Measurements from ENCODE around the gene CT45A8.
"Not testable (repeated sequence)": the region's sequence is repeated elsewhere in the genome, so short reads cannot be mapped to it uniquely, and the experiment has no call there.

Gene CT45A8

DNA sequence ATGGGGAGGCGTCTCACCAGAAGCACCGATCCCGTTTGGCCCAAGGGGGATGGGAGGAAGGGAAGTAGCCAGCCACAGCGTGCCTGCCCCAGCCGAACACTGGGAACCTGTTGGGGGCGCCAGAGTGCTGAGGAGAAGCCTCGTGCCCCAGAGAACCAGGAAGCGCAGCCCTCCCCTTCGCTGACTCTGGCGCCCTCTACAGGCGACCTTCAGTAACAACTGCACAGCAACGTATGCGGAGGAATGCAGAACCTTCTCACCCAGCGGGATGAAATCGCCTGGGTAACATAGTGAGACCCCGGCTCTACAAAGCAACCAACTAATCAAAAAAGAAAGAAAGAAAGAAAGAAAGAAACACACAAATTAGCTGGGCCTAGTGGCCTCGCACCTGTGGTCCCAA is at the start of gene CT45A8:
Gene CT45A8, minus strand, starts transcription at position 101 of the 400 bp plus-strand sequence. CDS start 3,755 bp downstream, outside the sequence.
- not testable (repeated sequence) for TF ChIP-seq NFIC (IDR thresholded peaks at IDR 0.05); EP300 (IDR thresholded peaks at IDR 0.05; ENCODE audit: borderline replicate concordance)
- TF ChIP-seq, protein P1, sequence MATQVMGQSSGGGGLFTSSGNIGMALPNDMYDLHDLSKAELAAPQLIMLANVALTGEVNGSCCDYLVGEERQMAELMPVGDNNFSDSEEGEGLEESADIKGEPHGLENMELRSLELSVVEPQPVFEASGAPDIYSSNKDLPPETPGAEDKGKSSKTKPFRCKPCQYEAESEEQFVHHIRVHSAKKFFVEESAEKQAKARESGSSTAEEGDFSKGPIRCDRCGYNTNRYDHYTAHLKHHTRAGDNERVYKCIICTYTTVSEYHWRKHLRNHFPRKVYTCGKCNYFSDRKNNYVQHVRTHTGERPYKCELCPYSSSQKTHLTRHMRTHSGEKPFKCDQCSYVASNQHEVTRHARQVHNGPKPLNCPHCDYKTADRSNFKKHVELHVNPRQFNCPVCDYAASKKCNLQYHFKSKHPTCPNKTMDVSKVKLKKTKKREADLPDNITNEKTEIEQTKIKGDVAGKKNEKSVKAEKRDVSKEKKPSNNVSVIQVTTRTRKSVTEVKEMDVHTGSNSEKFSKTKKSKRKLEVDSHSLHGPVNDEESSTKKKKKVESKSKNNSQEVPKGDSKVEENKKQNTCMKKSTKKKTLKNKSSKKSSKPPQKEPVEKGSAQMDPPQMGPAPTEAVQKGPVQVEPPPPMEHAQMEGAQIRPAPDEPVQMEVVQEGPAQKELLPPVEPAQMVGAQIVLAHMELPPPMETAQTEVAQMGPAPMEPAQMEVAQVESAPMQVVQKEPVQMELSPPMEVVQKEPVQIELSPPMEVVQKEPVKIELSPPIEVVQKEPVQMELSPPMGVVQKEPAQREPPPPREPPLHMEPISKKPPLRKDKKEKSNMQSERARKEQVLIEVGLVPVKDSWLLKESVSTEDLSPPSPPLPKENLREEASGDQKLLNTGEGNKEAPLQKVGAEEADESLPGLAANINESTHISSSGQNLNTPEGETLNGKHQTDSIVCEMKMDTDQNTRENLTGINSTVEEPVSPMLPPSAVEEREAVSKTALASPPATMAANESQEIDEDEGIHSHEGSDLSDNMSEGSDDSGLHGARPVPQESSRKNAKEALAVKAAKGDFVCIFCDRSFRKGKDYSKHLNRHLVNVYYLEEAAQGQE (IDR thresholded peaks at IDR 0.05; ENCODE audit: low read depth), result not testable (repeated sequence)

DNA sequence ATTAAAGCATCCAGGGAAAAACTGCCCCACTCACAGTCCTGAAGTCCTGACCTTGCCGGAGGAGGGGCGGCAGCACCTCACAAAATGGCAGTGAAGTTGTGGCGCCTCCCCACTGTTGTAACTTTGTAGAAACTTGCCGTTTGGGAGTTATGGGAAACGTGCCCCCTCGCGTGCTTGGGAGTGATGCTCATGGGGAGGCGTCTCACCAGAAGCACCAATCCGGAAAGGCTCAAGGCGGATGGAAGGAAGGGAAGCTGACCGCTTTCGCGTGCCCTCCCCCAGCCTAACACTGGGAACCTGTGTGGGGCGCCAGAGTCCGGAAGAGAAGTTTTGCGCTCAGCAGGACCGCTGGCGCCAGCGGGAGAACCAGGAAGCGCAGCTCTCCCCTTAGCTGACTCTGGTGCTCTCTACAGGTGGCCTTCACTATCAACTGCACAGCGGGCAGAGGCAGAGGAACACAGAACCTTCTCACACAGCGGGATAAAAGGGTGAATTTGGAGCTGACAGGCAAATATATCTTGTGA is 39.0 kb upstream of the CT45A8 start, which contains the start of the genes CT45A10 and SAGE1:
Gene CT45A10, minus strand, starts transcription at position 151 of the 524 bp plus-strand sequence. CDS start 8,100 bp downstream, outside the sequence.
Gene SAGE1, plus strand, starts transcription at position 423 of the 524 bp plus-strand sequence. CDS start 2,527 bp downstream, outside the sequence.
- TF ChIP-seq TAF1 (IDR thresholded peaks at IDR 0.05; ENCODE audit: low read depth), result no peak
- TF ChIP-seq RAD21 (IDR thresholded peaks at IDR 0.05; ENCODE audit: low read depth), result peak; percentile 26; the same call in 1 of the 2 replicates

DNA sequence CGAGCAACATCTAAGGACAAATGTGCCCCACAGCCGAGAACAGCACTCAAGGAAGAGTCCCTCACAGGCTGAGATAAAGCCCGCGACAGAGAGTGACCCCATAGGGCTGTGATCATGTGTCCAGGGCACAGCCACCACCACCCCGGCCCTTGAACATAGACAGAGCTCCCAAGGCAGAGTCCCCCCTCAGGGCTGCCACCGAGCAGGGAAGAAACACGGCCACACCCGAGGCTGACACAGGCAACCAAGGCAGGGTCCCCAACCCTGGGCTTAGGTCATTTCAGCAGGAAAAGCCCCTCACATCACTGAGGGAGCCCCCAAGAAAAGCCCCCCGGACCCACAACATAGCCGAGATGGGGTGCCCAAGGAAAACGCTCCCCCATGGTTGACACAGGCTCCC is 38.4 kb upstream of the CT45A8 start:
- TF ChIP-seq RAD21 (IDR thresholded peaks at IDR 0.05; ENCODE audit: low read depth), result no peak
- TF ChIP-seq, protein P1 (IDR thresholded peaks at IDR 0.05; ENCODE audit: low read depth), result no peak
- no peak for TF ChIP-seq ZBTB7A (IDR thresholded peaks at IDR 0.05; ENCODE audit: low read depth)
- no peak for TF ChIP-seq YY1 (IDR thresholded peaks at IDR 0.05; ENCODE audit: low read depth)
- TF ChIP-seq CEBPB (IDR thresholded peaks at IDR 0.05), result no peak
- TF ChIP-seq, protein P2, sequence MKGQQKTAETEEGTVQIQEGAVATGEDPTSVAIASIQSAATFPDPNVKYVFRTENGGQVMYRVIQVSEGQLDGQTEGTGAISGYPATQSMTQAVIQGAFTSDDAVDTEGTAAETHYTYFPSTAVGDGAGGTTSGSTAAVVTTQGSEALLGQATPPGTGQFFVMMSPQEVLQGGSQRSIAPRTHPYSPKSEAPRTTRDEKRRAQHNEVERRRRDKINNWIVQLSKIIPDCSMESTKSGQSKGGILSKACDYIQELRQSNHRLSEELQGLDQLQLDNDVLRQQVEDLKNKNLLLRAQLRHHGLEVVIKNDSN (IDR thresholded peaks at IDR 0.05), result no peak
- no peak for TF ChIP-seq CREB1 (IDR thresholded peaks at IDR 0.05; ENCODE audit: low read depth)
- TF ChIP-seq MAX (IDR thresholded peaks at IDR 0.05), result no peak
- no peak for TF ChIP-seq TAF1 (IDR thresholded peaks at IDR 0.05; ENCODE audit: low read depth)
- TF ChIP-seq TCF12 (IDR thresholded peaks at IDR 0.05; ENCODE audit: low read depth), result no peak
- TF ChIP-seq EP300 (IDR thresholded peaks at IDR 0.05; ENCODE audit: borderline replicate concordance), result no peak
- TF ChIP-seq FOXM1 (IDR thresholded peaks at IDR 0.05; ENCODE audit: borderline replicate concordance, low read depth), result no peak
- no peak for TF ChIP-seq EGR1 (IDR thresholded peaks at IDR 0.05)
- no peak for TF ChIP-seq TEAD4 (IDR thresholded peaks at IDR 0.05)
- TF ChIP-seq NFIC (IDR thresholded peaks at IDR 0.05), result no peak

- TF ChIP-seq, protein P1 (IDR thresholded peaks at IDR 0.05; ENCODE audit: low read depth), result no peak
- TF ChIP-seq EP300 (IDR thresholded peaks at IDR 0.05; ENCODE audit: borderline replicate concordance) (no peak), RAD21 (IDR thresholded peaks at IDR 0.05; ENCODE audit: low read depth) (no peak), TCF12 (IDR thresholded peaks at IDR 0.05; ENCODE audit: low read depth) (no peak), YY1 (IDR thresholded peaks at IDR 0.05; ENCODE audit: low read depth) (no peak), CEBPB (IDR thresholded peaks at IDR 0.05) (no peak), TEAD4 (IDR thresholded peaks at IDR 0.05) (no peak), TAF1 (IDR thresholded peaks at IDR 0.05; ENCODE audit: low read depth) (no peak), FOXM1 (IDR thresholded peaks at IDR 0.05; ENCODE audit: borderline replicate concordance, low read depth) (no peak), CREB1 (IDR thresholded peaks at IDR 0.05; ENCODE audit: low read depth) (no peak)
- TF ChIP-seq, protein P2 (IDR thresholded peaks at IDR 0.05), result no peak
These were observed 35.8 kb upstream of the CT45A8 start for GRCh38 chrX:135890087-135890585.

- peak; percentile 36; the same call in 1 of the 2 replicates for TF ChIP-seq RAD21 (IDR thresholded peaks at IDR 0.05; ENCODE audit: low read depth)
These were observed 34.6 kb upstream of the CT45A8 start for GRCh38 chrX:135888976-135889375.
